NK-92 (cell line): Measurements from ENCODE around the gene SAT2.
"Not testable (repeated sequence)": the region's sequence is repeated elsewhere in the genome, so short reads cannot be mapped to it uniquely, and the experiment has no call there.

Source experiments
- DNase-seq: peaks from one replicate; lab custom pipeline; 2025; ENCODE audit not compliant: unreplicated experiment; lab: John Stamatoyannopoulos, UW

Gene SAT2

GRCh38 chr17:7627250-7628121, at the start of gene SAT2:
SAT2 (minus strand) TSS chr17:7627821; CDS start chr17:7627635, 186 bp downstream.
- peak; percentile 63 for DNase-seq

- no peak for DNase-seq
These were observed 48.9 kb upstream of the SAT2 start for GRCh38 chr17:7676533-7676932.

- DNase-seq, result no peak
These were observed 47.3 kb upstream of the SAT2 start for GRCh38 chr17:7674934-7675333.

GRCh38 chr17:7673239-7673638, 45.6 kb upstream of the SAT2 start:
- DNase-seq, result no peak

GRCh38 chr17:7668482-7668881, 40.9 kb upstream of the SAT2 start:
- DNase-seq, result no peak

- DNase-seq, result no peak
These were observed 40.2 kb upstream of the SAT2 start for GRCh38 chr17:7667656-7668406.

- no peak for DNase-seq
These were observed 29.5 kb upstream of the SAT2 start for GRCh38 chr17:7656958-7657609.

GRCh38 chr17:7655541-7655840, 27.9 kb upstream of the SAT2 start:
- DNase-seq, result no peak

- no peak for DNase-seq
These were observed 27.4 kb upstream of the SAT2 start for GRCh38 chr17:7654832-7655540.

GRCh38 chr17:7652388-7653356, 25.1 kb upstream of the SAT2 start:
- no peak for DNase-seq

GRCh38 chr17:7651665-7652387, 24.2 kb upstream of the SAT2 start:
- DNase-seq, result no peak

GRCh38 chr17:7651097-7651664, 23.6 kb upstream of the SAT2 start:
- no peak for DNase-seq

- peak; percentile 14 for DNase-seq
These were observed 23.0 kb upstream of the SAT2 start, which contains the start of gene ATP1B2 for GRCh38 chr17:7650509-7651096. ATP1B2 (plus strand) TSS chr17:7650926; CDS start chr17:7651519, 593 bp downstream.

- DNase-seq, result no peak
These were observed 19.4 kb upstream of the SAT2 start for GRCh38 chr17:7647018-7647417.

GRCh38 chr17:7646457-7646856, 18.8 kb upstream of the SAT2 start:
- no peak for DNase-seq

- DNase-seq, result no peak
These were observed 17.2 kb upstream of the SAT2 start for GRCh38 chr17:7644775-7645174.

- DNase-seq, result not testable (repeated sequence)
These were observed 14.0 kb upstream of the SAT2 start for GRCh38 chr17:7641635-7642034.

- no peak for DNase-seq
These were observed 13.2 kb upstream of the SAT2 start for GRCh38 chr17:7640783-7641182.

- no peak for DNase-seq
These were observed 8.5 kb upstream of the SAT2 start for GRCh38 chr17:7636163-7636562.
